OCI-LY7 (cell line): ENCODE results near the gene PIGM. TPM values are rescaled to one million over a fixed set of nuclear protein-coding genes. Genes with fewer than 3 reads are reported as not detected.

Experiments
- BruUV-seq: library from RNA; stranded (reverse); fragments of 400-500 nt; replicated peaks from 2 replicates; lab custom pipeline; 2021; lab: Mats Ljungman, UMichigan
- CTCF ChIA-PET: fragments of 300-600 bp; sonication (Branson Sonifier 250); formaldehyde crosslinking; loops from one replicate; lab custom pipeline; 2022; ENCODE audit warnings: antibody characterized with exemption; ENCODE audit not compliant: unreplicated experiment; lab: Charles Lee
- POLR2A ChIA-PET: fragments of 300-600 bp; sonication (Branson Sonifier 250); formaldehyde crosslinking; loops from one replicate; lab custom pipeline; 2022; ENCODE audit warnings: antibody characterized with exemption; lab: Charles Lee
- DNase-seq: peaks from one replicate; pipeline ENCODE4 v3.0.0-alpha.2; 2015; ENCODE audit warnings: low spot score
- H2AFZ ChIP-seq: fragments of 200-600 bp; sonication (generic), shearing (Covaris generic); 2 replicates; pipeline ENCODE4 v1.6.1; 2014; ENCODE audit warnings: mild to moderate bottlenecking, antibody characterized with exemption, low read length, moderate library complexity
- H3K27ac ChIP-seq: fragments of 200-600 bp; sonication (generic); 2 replicates; pipeline ENCODE4 v1.5.1; 2014; ENCODE audit warnings: mixed run types, low read depth, mild to moderate bottlenecking, moderate library complexity, low read length, inconsistent platforms; ENCODE audit not compliant: poor library complexity, severe bottlenecking
- H3K36me3 ChIP-seq: fragments of 200-600 bp; sonication (generic); 2 replicates; pipeline ENCODE4 v1.6.1; 2014; ENCODE audit warnings: mild to moderate bottlenecking, antibody characterized with exemption, low read length, moderate library complexity, mixed read lengths; ENCODE audit not compliant: insufficient read depth
- H3K4me1 ChIP-seq: fragments of 200-600 bp; sonication (generic); 2 replicates; pipeline ENCODE4 v1.5.1; 2014; ENCODE audit warnings: mild to moderate bottlenecking, low read length; ENCODE audit not compliant: insufficient read depth, poor library complexity, severe bottlenecking
- H3K4me2 ChIP-seq: fragments of 200-600 bp; sonication (generic); 2 replicates; pipeline ENCODE4 v1.6.1; 2014; ENCODE audit warnings: mild to moderate bottlenecking, low read length
- H3K4me3 ChIP-seq: fragments of 200-600 bp; sonication (generic); 2 replicates; pipeline ENCODE4 v1.5.1; 2014; ENCODE audit warnings: mild to moderate bottlenecking, low read depth, low read length; ENCODE audit not compliant: poor library complexity, severe bottlenecking
- H3K79me2 ChIP-seq: fragments of 200-600 bp; sonication (generic); 2 replicates; pipeline ENCODE4 v1.6.1; 2016; ENCODE audit warnings: low read depth, mild to moderate bottlenecking, low read length, moderate library complexity, mixed read lengths; ENCODE audit not compliant: insufficient read depth
- H3K9me2 ChIP-seq: fragments of 200-600 bp; sonication (generic); 2 replicates; pipeline ENCODE4 v1.6.1; 2016; ENCODE audit warnings: mild to moderate bottlenecking, low read length, mixed read lengths; ENCODE audit not compliant: insufficient read depth
- H3K9me3 ChIP-seq: fragments of 200-600 bp; sonication (generic); 2 replicates; pipeline ENCODE4 v1.6.1; 2014; ENCODE audit warnings: mild to moderate bottlenecking, mixed run types, low read length, mixed read lengths
- H4K20me1 ChIP-seq: fragments of 200-600 bp; sonication (generic); 2 replicates; pipeline ENCODE4 v1.6.1; 2014; ENCODE audit warnings: mild to moderate bottlenecking, antibody characterized with exemption, low read length, moderate library complexity, mixed read lengths; ENCODE audit not compliant: insufficient read depth
- EZH2phosphoT487 ChIP-seq: fragments of 200-600 bp; sonication (generic); IDR thresholded peaks from 2 replicates; pipeline ENCODE4 v1.6.1; 2018; ENCODE audit warnings: low read depth, borderline replicate concordance, mild to moderate bottlenecking, mixed run types, antibody characterized with exemption, low read length, moderate library complexity, mixed read lengths
- intact Hi-C: fragments of 100-400 bp; cut with micrococcal nuclease; formaldehyde crosslinking; loops from one replicate; pipeline ENCODE4 v1.10.0; 2022; ENCODE audit not compliant: unreplicated experiment
- total RNA-seq, 2 experiments: library from RNA; depleted of rRNA in 1 of 2; stranded (reverse); fragments of >200 nt in 1 of 2; shearing (Covaris generic) in 1 of 2; gene quantifications; 2 replicates each; pipeline ENCODE4 v1.2.3, GENCODE V29; 2014 to 2022
- TF ChIP-seq, protein P1 (sequence below): fragments of 200-600 bp; sonication (generic); conservative IDR thresholded peaks from 2 replicates; pipeline ENCODE4 v1.5.1; 2014; ENCODE audit warnings: mild to moderate bottlenecking, antibody characterized with exemption, low read length, moderate library complexity, mixed read lengths

Gene PIGM
- total RNA-seq, 2 experiments from 2014 or later: 4.2 to 5.1 TPM

DNA sequence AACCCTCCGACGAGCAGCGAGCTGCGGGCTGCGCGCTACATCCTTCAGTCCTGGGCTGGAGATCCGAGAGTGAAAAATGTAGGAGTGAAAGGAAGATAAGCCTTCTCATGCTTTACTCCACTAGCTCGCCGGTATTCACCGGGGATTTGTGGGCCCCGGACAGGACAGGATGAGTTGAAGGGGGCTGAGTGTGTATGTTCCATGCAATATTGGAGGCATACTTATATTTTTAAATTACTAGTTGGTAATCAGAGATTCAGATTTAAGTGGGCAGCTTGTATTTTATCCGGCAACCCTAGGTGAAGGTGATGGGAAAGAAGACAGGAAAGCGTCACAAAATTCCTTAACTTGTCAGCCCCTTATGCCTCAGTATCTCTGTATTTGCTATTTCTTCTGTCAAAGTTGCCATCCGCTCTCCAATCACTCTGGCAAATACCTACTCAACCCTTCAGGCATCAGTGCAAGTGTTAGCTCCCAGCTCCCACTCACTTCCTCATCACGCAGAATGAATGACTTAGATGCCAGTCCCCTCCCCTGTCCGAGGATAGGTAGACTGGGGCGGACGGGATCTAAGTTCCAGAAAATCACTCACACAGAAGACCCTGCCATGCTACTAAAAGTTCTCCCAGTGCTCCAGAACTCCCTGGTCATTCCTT, 503 bp upstream of the PIGM start:
- BruUV-seq: TSS peak; percentile 86

DNA sequence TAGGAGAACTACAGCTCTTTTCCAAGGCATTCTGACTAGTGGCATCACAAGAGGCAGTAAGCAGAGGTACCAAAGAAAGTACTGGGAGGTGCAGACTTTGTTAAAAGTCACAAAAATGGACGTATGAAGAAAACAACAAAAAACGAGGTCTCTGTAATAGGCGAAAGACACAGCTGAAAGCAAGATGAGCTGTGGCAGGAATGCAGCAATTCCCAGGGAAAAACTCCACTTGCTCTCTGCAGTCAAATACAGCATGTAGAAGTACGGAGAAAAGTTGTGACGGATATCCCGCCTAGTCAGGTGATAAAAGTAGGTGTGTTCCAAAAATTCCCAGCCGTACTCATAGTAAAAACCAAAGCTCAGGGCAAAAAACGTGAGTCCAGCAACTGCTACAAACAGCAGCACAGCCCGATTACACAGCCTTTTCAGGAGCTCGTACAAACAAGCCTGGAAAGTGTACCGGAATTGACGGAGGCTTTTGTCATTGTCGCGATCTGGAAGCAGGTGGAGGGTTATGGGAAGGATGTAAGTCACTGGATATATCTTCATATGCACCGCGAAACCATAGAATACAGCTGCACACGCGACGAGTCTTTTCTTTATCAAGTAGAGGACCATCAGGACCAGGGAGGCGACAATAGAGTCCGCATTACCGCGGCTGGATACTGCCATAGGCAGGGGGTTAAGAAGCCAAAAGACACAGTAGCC, 979 bp downstream of the PIGM start:
- peaks cover 24% of the 10 kb centered on the region for H3K4me1 ChIP-seq
- no peak for TF ChIP-seq EZH2phosphoT487
- TF ChIP-seq, protein P1, sequence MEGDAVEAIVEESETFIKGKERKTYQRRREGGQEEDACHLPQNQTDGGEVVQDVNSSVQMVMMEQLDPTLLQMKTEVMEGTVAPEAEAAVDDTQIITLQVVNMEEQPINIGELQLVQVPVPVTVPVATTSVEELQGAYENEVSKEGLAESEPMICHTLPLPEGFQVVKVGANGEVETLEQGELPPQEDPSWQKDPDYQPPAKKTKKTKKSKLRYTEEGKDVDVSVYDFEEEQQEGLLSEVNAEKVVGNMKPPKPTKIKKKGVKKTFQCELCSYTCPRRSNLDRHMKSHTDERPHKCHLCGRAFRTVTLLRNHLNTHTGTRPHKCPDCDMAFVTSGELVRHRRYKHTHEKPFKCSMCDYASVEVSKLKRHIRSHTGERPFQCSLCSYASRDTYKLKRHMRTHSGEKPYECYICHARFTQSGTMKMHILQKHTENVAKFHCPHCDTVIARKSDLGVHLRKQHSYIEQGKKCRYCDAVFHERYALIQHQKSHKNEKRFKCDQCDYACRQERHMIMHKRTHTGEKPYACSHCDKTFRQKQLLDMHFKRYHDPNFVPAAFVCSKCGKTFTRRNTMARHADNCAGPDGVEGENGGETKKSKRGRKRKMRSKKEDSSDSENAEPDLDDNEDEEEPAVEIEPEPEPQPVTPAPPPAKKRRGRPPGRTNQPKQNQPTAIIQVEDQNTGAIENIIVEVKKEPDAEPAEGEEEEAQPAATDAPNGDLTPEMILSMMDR: no peak
- intact Hi-C loops: loop anchor here (5.0 kb wide), 1 partner anchor 46 kb away; no protein-coding TSS in a partner anchor
- ChIA-PET POLR2A (interaction anchor here (0.6 to 3.3 kb wide), 5 partner anchors 10 to 107 kb away, joined by 3 to 15 read pairs (median 9); no protein-coding TSS in a partner anchor), CTCF (interaction anchor here (1.4 kb wide), 1 partner anchor 16 kb away, joined by 4 read pairs; no protein-coding TSS in a partner anchor)
- peak overlapping the region; percentile 46 for H3K27ac ChIP-seq
- no peaks in the 10 kb centered on the region for H3K9me2 ChIP-seq
- no peaks in the 10 kb centered on the region for H3K9me3 ChIP-seq
- H2AFZ ChIP-seq: peak overlapping the region; percentile 85
- H4K20me1 ChIP-seq: no peaks in the 10 kb centered on the region
- peaks cover 7% of the 10 kb centered on the region; the same call in 1 of the 2 replicates for H3K79me2 ChIP-seq
- peak overlapping the region; percentile 74 for H3K4me3 ChIP-seq
- no TSS peak for BruUV-seq
- peak overlapping the region; percentile 87 for H3K4me2 ChIP-seq
- peak; percentile 25 for DNase-seq
- no peaks in the 10 kb centered on the region for H3K36me3 ChIP-seq

More for the DNA sequence above, 503 bp upstream of the PIGM start:
- Histone ChIP-seq H3K4me3 (peak overlapping the region; percentile 74), H3K4me1 (peaks cover 24% of the 10 kb centered on the region), H3K9me2 (no peaks in the 10 kb centered on the region), H3K4me2 (peak overlapping the region; percentile 87), H4K20me1 (no peaks in the 10 kb centered on the region), H3K9me3 (no peaks in the 10 kb centered on the region), H3K79me2 (peaks cover 7% of the 10 kb centered on the region; the same call in 1 of the 2 replicates), H3K36me3 (no peaks in the 10 kb centered on the region), H2AFZ (peak overlapping the region; percentile 85), H3K27ac (no peak overlapping the region)
- peak; percentile 11 for DNase-seq
- TF ChIP-seq, protein P1: no peak
- no peak for TF ChIP-seq EZH2phosphoT487
- intact Hi-C loops: loop anchor here (5.0 kb wide), 1 partner anchor 45 kb away; no protein-coding TSS in a partner anchor
- POLR2A ChIA-PET: interaction anchor here (1.3 to 3.3 kb wide), 3 partner anchors 11 to 109 kb away, joined by 3 to 12 read pairs (median 7); no protein-coding TSS in a partner anchor
- CTCF ChIA-PET: interaction anchor here (1.3 to 1.4 kb wide), 2 partner anchors 15 to 25 kb away, joined by 4 to 10 read pairs; no protein-coding TSS in a partner anchor
